Activated CD4-positive, alpha-beta T cell treated with anti-CD3 and anti-CD28 coated beads for 36 hours (primary cell): ENCODE results near the gene CLIC5. TPM values are rescaled to one million over a fixed set of nuclear protein-coding genes. Genes with fewer than 3 reads are reported as not detected.
"Not testable (repeated sequence)": the region's sequence is repeated elsewhere in the genome, so short reads cannot be mapped to it uniquely, and the experiment has no call there.

Experiments
- ATAC-seq: fragments of 200-7000 bp; cut with Tn5 transposase; one replicate; pipeline ENCODE4 v1.10.0; 2021; ENCODE audit warnings: mild to moderate bottlenecking, moderate library complexity
- CTCF ChIA-PET: fragments of 350-600 bp; sonication (Branson Sonifier 250); formaldehyde crosslinking; loops from one replicate; lab custom pipeline; 2021; ENCODE audit warnings: antibody characterized with exemption; lab: Charles Lee
- POLR2A ChIA-PET: fragments of 350-600 bp; sonication (Branson Sonifier 250); formaldehyde crosslinking; loops from one replicate; lab custom pipeline; 2021; ENCODE audit warnings: antibody characterized with exemption, inconsistent platforms; lab: Charles Lee
- DNase-seq: peaks from one replicate; pipeline ENCODE4 v3.0.0-alpha.2; 2020
- H3K27ac Mint-ChIP-seq: one replicate; pipeline ENCODE4 v1.8.0; 2021; ENCODE audit warnings: mixed read lengths
- H3K27me3 Mint-ChIP-seq: one replicate; pipeline ENCODE4 v1.8.0; 2021; ENCODE audit warnings: mixed read lengths
- H3K36me3 Mint-ChIP-seq: one replicate; pipeline ENCODE4 v1.8.0; 2021; ENCODE audit warnings: low read depth, mixed read lengths
- H3K4me1 Mint-ChIP-seq: one replicate; pipeline ENCODE4 v1.8.0; 2021; ENCODE audit warnings: mixed read lengths
- H3K4me3 Mint-ChIP-seq: one replicate; pipeline ENCODE4 v1.8.0; 2021; ENCODE audit warnings: mild to moderate bottlenecking, moderate library complexity, mixed read lengths
- H3K9me3 Mint-ChIP-seq: one replicate; pipeline ENCODE4 v1.8.0; 2021; ENCODE audit warnings: low read depth, mixed read lengths
- intact Hi-C, 2 experiments: fragments of 100-400 bp; cut with DNase I in 1 of 2; cut with micrococcal nuclease in 1 of 2; formaldehyde crosslinking; loops; one replicate each; pipeline versions ENCODE4 v1.14.2 to v1.15.1; 2022 to 2024; cut with DNase I, micrococcal nuclease
- total RNA-seq, 2 experiments: library from RNA; stranded (reverse); gene quantifications; one replicate each; pipeline ENCODE4 v1.2.3, GENCODE V29; 2021

The CLIC5 gene
- total RNA-seq, 2 experiments from 2014 or later: 2.2 to 3.7 TPM

GRCh38 chr6:45946887-45947286, 68.8 kb downstream of the CLIC5 start:
- intact Hi-C loops: no loop called here
- Mint-ChIP-seq H3K9me3 (no peaks in the 10 kb centered on the region), H3K36me3 (no peaks in the 10 kb centered on the region), H3K4me3 (no peak overlapping the region), H3K4me1 (no peaks in the 10 kb centered on the region), H3K27me3 (no peaks in the 10 kb centered on the region), H3K27ac (no peak overlapping the region)
- CTCF ChIA-PET: interaction anchor here (0.6 to 0.7 kb wide), 2 partner anchors 44 to 161 kb away, joined by 3 to 4 read pairs; no protein-coding TSS in a partner anchor
- ATAC-seq (no peak), DNase-seq (no peak)
- POLR2A ChIA-PET: no interaction called here

DNA sequence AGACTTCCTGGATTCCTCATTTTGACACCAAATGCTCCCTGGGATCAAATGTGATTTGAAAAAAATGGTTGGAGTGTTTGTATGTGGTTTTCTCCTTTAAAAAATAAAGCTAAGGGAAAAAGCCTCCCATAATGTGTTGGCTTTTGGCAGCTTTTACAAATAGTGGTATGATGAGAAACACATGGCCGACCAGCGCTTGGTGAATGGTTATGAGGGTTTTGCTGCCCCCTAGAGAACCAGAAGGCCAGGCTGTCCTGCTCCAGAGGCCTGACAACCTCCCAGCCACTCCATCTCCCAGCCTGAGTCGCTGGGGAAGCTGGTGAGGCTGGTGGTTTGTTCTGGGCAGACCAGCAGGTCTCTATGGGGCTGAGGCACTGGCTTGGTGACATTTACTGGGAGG, 69.3 kb downstream of the CLIC5 start:
- DNase-seq: peak; percentile 26
- ChIA-PET POLR2A (no interaction called here), CTCF (interaction anchor here (0.7 kb wide), 1 partner anchor 45 kb away, joined by 3 read pairs; no protein-coding TSS in a partner anchor)
- Mint-ChIP-seq H3K36me3 (no peaks in the 10 kb centered on the region), H3K27me3 (no peaks in the 10 kb centered on the region), H3K4me1 (no peaks in the 10 kb centered on the region), H3K4me3 (no peak overlapping the region), H3K27ac (no peak overlapping the region), H3K9me3 (no peaks in the 10 kb centered on the region)
- intact Hi-C loops: no loop called here
- no peak for ATAC-seq

DNA sequence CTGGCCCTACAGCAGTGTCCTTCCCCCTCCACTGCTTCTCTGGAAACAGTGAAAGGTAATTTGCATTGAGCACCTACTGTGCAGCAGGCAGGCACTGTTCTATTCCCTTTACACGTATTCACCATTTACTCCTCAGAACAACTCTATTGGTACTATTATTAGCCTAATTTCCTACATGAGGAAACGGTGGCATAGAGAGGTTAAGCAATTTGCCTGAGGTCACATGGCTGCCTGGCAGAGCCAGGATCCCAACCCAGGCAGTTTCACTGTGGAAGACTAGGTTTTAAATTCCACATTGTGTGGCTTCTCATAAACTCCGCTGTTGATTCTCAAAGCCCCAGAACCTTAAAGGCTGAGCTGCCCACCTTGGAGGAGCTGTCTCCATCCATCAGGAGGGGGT, 72.7 kb downstream of the CLIC5 start:
- Mint-ChIP-seq H3K4me1 (no peaks in the 10 kb centered on the region), H3K27ac (no peak overlapping the region), H3K27me3 (no peaks in the 10 kb centered on the region), H3K9me3 (no peaks in the 10 kb centered on the region), H3K36me3 (no peaks in the 10 kb centered on the region), H3K4me3 (no peak overlapping the region)
- POLR2A ChIA-PET: no interaction called here
- intact Hi-C loops: no loop called here
- CTCF ChIA-PET: interaction anchor here (0.6 to 2.1 kb wide), 2 partner anchors 12 to 59 kb away, joined by 4 to 11 read pairs; no protein-coding TSS in a partner anchor
- no peak for ATAC-seq
- DNase-seq: no peak

DNA sequence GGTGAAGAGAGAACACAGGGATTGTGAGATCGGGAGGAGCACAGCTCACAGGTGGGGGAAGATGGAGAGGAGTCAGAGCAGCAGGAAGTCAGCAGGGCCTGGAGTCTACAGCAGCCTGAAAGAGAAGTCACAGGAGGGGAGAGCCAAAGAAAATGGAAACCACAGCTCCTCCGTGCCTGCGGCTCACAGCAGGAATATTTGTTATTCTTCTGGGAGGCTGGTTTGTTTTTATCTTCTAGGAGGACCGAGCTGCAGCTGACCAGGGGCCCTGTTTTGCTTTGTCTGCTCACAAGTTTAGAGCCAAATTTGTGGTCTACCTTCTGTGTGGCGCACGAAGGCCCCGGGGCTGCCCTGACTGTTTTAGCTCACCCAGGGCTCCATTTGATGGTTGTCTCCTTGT, 81.8 kb downstream of the CLIC5 start:
- ChIA-PET POLR2A (interaction anchor here (0.7 kb wide), 1 partner anchor 29 kb away, joined by 3 read pairs; no protein-coding TSS in a partner anchor), CTCF (no interaction called here)
- DNase-seq (no peak), ATAC-seq (no peak)
- Mint-ChIP-seq H3K27ac (no peak overlapping the region), H3K9me3 (no peaks in the 10 kb centered on the region), H3K27me3 (no peaks in the 10 kb centered on the region), H3K4me3 (no peak overlapping the region), H3K36me3 (no peaks in the 10 kb centered on the region), H3K4me1 (no peaks in the 10 kb centered on the region)
- intact Hi-C loops: loop anchor here in 1 of 2 experiments (5.0 kb wide), 1 partner anchor 478 kb away; no protein-coding TSS in a partner anchor

DNA sequence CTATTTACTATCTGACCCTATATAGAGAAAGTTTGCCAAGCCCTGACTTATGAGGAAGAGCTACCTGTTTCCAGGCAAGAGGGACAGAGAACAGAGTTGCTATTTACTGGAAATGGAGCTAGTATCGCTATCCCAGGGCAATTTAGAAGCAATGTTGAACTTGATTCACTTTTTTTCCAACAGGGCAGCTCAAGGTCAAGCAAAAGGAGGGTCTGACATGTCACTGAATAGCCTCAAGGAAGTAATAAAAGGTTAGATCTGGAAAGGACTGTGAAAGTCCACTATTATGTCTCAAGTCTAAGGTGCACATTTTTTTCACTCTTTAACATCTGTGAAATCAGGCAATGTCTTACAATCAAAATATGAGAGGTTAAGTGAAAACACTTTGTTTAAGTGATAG, 84.4 kb downstream of the CLIC5 start:
- intact Hi-C loops: loop anchor here (2.0 to 5.0 kb wide), 2 partner anchors 160 to 481 kb away; no protein-coding TSS in a partner anchor
- ATAC-seq: no peak
- Mint-ChIP-seq H3K27ac (no peak overlapping the region), H3K4me1 (peaks cover 3% of the 10 kb centered on the region), H3K36me3 (no peaks in the 10 kb centered on the region), H3K9me3 (no peaks in the 10 kb centered on the region), H3K4me3 (no peak overlapping the region), H3K27me3 (no peaks in the 10 kb centered on the region)
- POLR2A ChIA-PET: no interaction called here
- DNase-seq: no peak
- CTCF ChIA-PET: interaction anchor here (0.5 to 2.1 kb wide), 27 partner anchors 9 to 553 kb away, joined by 3 to 11 read pairs (median 4); partner anchors contain the start of genes ENPP4 and SUPT3H

- H3K36me3 Mint-ChIP-seq: no peaks in the 10 kb centered on the region
- ChIA-PET CTCF (interaction anchor here (0.5 to 2.1 kb wide), 34 partner anchors 9 to 1352 kb away, joined by 3 to 11 read pairs (median 4); partner anchors contain the start of genes ENPP4 and SUPT3H), POLR2A (no interaction called here)
- H3K9me3 Mint-ChIP-seq: no peaks in the 10 kb centered on the region
- H3K4me1 Mint-ChIP-seq: peaks cover 3% of the 10 kb centered on the region
- DNase-seq (peak; percentile 74), ATAC-seq (peak; percentile 42)
- no peaks in the 10 kb centered on the region for H3K27me3 Mint-ChIP-seq
- H3K4me3 Mint-ChIP-seq: no peak overlapping the region
- intact Hi-C loops: loop anchor here (1.0 to 5.0 kb wide), 3 partner anchors 160 to 482 kb away; no protein-coding TSS in a partner anchor
- no peak overlapping the region for H3K27ac Mint-ChIP-seq
Measured at GRCh38 chr6:45930420-45931040, 85.1 kb downstream of the CLIC5 start.

GRCh38 chr6:45929421-45930361, 86.0 kb downstream of the CLIC5 start:
- no peaks in the 10 kb centered on the region for H3K9me3 Mint-ChIP-seq
- intact Hi-C loops: loop anchor here (1.0 to 10.0 kb wide), 5 partner anchors 161 to 995 kb away; no protein-coding TSS in a partner anchor
- H3K27me3 Mint-ChIP-seq: no peaks in the 10 kb centered on the region
- H3K27ac Mint-ChIP-seq: no peak overlapping the region
- DNase-seq (no peak), ATAC-seq (no peak)
- no peaks in the 10 kb centered on the region for H3K36me3 Mint-ChIP-seq
- peaks cover 7% of the 10 kb centered on the region for H3K4me1 Mint-ChIP-seq
- H3K4me3 Mint-ChIP-seq: no peak overlapping the region
- ChIA-PET POLR2A (no interaction called here), CTCF (interaction anchor here (0.6 to 2.1 kb wide), 23 partner anchors 8 to 1351 kb away, joined by 3 to 11 read pairs (median 4); no protein-coding TSS in a partner anchor)

DNA sequence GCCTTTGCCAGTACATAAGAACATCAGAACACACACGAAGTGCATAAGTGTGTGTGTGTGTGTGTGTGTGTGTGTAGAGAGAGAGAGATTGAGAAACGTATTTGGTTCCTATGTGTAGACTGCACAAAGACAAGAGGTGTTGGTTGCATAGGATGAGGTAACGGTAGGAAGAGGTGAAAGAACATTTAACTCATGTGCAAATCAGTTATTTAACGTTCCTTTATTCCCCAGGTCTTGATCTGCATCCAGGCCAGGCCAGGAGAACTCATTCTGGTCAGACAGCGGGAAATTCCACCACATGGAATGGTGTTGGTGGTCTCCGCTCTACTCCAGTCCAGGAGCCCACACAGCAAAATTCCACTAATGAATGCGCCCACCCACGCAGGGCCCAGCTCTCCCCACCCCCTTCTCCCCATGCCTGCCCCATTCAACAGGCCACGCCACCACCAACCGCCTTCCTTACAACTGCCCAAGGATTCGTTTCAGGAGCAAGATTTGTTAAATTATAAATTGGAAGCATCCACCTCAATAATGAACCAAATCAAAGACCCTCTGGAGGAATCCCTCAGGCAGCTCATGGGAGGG, 86.8 kb downstream of the CLIC5 start:
- Mint-ChIP-seq H3K4me3 (no peak overlapping the region), H3K4me1 (peaks cover 14% of the 10 kb centered on the region), H3K27me3 (no peaks in the 10 kb centered on the region), H3K9me3 (no peaks in the 10 kb centered on the region), H3K27ac (no peak overlapping the region), H3K36me3 (no peaks in the 10 kb centered on the region)
- ATAC-seq: no peak
- DNase-seq: no peak
- intact Hi-C loops: loop anchor here in 1 of 2 experiments (5.0 to 10.0 kb wide), 2 partner anchors 713 to 994 kb away; no protein-coding TSS in a partner anchor
- ChIA-PET POLR2A (no interaction called here), CTCF (interaction anchor here (0.8 to 2.1 kb wide), 3 partner anchors 215 to 1619 kb away, joined by 3 to 5 read pairs (median 5); no protein-coding TSS in a partner anchor)

GRCh38 chr6:45927421-45928320, 88.0 kb downstream of the CLIC5 start:
- POLR2A ChIA-PET: no interaction called here
- H3K9me3 Mint-ChIP-seq: no peaks in the 10 kb centered on the region
- no peak overlapping the region for H3K4me3 Mint-ChIP-seq
- ATAC-seq (no peak), DNase-seq (no peak)
- no peak overlapping the region for H3K27ac Mint-ChIP-seq
- H3K36me3 Mint-ChIP-seq: no peaks in the 10 kb centered on the region
- H3K27me3 Mint-ChIP-seq: no peaks in the 10 kb centered on the region
- peaks cover 26% of the 10 kb centered on the region for H3K4me1 Mint-ChIP-seq
- CTCF ChIA-PET: interaction anchor here (0.8 to 1.2 kb wide), 3 partner anchors 17 to 1620 kb away, joined by 3 to 5 read pairs (median 3); no protein-coding TSS in a partner anchor
- intact Hi-C loops: loop anchor here in 1 of 2 experiments (5.0 to 10.0 kb wide), 2 partner anchors 715 to 993 kb away; no protein-coding TSS in a partner anchor

DNA sequence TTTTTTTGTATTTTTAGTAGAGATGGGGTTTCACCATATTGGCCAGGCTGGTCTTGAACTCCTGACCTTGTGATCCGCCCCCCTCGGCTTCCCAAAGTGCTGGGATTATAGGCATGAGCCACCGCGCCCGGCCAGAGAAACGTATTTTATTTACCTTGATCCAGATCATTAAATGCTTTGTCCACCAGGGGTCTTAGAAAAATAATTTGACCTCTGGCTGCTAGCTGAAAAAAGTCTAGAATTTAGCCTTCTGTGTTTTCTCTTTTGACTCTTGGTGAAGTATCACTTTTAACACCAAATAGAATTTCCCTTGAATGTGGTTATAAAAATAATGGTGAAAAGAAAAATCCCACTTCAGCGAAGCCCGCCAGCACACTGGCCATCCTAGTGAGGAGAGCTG, 89.2 kb downstream of the CLIC5 start:
- H3K9me3 Mint-ChIP-seq, H3K27me3 Mint-ChIP-seq, POLR2A ChIA-PET, H3K4me3 Mint-ChIP-seq, ATAC-seq, DNase-seq, H3K27ac Mint-ChIP-seq, H3K36me3 Mint-ChIP-seq: not testable (repeated sequence)
- intact Hi-C loops: loop anchor here in 1 of 2 experiments (5.0 to 10.0 kb wide), 2 partner anchors 716 to 992 kb away; no protein-coding TSS in a partner anchor
- CTCF ChIA-PET: interaction anchor here (0.7 kb wide), 1 partner anchor 109 kb away, joined by 3 read pairs; no protein-coding TSS in a partner anchor
- H3K4me1 Mint-ChIP-seq: peaks cover 37% of the 10 kb centered on the region
